NCI-H1694 (cell line): ENCODE measurements around the gene LACTBL1.

Source experiments
- DNase-seq: peaks from one replicate; lab custom pipeline; 2025; lab: John Stamatoyannopoulos, UW

Gene LACTBL1

DNA sequence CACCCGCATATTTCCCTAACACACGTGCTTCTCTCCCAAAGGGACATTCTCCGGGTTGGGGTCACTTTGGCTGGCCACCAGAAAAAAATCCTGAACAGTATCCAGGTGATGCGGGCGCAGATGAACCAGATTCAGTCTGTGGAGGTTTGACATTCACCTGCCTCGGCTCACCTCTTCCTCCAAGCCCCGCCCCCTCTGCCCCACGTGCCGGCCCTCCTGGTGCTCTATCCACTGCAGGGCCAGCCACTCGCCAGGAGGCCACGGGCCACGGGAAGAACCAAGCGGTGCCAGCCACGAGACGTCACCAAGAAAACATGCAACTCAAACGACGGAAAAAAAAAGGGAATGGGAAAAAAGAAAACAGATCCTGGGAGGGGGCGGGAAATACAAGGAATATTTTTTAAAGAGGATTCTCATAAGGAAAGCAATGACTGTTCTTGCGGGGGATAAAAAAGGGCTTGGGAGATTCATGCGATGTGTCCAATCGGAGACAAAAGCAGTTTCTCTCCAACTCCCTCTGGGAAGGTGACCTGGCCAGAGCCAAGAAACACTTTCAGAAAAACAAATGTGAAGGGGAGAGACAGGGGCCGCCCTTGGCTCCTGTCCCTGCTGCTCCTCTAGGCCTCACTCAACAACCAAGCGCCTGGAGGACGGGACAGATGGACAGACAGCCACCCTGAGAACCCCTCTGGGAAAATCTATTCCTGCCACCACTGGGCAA, 59.1 kb downstream of the LACTBL1 start:
- no peak for DNase-seq

DNA sequence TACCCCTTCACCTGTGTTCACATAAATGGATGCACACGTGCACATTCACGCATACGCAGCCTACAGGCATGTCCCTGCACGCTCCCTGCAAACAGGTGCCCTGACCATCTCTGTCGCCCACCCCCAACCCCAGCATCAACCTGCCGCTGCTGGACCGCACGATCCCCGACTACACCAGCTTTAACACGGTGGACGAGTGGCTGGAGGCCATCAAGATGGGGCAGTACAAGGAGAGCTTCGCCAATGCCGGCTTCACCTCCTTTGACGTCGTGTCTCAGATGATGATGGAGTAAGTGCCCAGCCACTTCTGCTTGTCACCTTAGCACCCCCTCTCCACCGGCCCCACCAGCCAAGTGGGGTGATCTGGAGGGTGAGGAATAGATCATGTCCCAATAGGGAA, 60.4 kb downstream of the LACTBL1 start:
- no peak for DNase-seq

DNA sequence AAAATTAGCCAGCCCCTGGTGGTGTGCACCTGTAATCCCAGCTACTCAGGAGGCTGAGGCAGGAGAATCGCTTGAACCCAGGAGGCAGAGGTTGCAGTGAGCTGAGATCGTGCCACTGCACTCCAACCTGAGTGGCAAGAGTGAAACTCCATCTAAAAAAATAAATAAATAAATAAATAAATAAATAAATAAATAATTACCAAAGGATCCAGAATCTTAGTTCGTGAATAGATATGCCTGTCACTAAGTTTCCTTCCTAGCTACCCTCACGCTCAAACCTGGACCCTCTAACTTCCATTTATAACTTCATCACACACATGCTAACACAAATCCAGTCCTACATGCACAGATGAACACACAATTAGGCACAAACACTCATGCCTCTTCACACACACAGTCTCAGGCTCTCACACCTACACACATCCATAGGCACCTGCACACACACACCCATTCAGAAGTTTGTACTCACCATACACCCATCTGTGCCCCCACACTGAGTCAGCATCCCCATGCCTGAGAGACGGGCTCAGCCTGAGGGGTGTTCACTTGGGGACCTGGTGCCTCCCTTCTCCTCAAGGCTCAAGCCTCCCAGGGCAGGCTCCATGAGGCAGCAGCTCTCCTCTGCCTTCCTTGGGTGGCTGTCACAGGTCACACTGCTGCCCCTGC, 61.5 kb downstream of the LACTBL1 start:
- DNase-seq = no peak

DNA sequence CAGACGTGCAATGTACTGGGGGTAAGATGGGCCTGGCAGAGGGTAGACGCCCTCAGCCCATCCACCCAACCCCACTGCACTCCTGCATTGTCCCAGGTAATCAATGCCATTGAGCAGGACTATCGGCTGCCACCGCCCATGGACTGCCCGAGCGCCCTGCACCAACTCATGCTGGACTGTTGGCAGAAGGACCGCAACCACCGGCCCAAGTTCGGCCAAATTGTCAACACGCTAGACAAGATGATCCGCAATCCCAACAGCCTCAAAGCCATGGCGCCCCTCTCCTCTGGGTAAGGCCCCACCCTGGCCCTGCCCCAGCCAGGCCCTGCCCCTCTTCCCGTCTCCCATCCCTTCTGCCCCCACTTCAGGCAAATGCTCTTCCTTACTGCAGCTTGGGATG, 62.4 kb downstream of the LACTBL1 start:
- DNase-seq = no peak

DNA sequence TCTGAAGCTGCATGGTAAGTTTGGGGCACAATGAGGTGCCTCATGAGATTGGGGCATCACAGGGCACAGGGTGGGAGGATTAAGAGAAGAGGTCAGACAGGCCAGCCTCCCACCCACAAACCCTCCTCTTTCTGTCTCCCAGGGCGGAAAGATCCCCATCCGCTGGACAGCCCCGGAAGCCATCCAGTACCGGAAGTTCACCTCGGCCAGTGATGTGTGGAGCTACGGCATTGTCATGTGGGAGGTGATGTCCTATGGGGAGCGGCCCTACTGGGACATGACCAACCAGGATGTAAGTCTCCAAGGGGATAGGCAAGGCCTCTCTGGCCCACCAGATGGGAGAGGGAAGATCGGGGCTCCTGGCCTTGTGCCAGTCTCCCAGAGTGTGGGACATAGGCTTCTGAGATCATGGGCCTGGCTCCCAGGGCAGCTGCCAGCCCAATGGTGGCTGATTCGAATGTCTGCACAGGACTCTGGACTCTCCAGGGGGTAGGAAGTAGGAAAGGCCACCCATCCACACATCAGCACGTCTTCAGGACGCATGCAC, 63.7 kb downstream of the LACTBL1 start:
- DNase-seq = no peak

DNA sequence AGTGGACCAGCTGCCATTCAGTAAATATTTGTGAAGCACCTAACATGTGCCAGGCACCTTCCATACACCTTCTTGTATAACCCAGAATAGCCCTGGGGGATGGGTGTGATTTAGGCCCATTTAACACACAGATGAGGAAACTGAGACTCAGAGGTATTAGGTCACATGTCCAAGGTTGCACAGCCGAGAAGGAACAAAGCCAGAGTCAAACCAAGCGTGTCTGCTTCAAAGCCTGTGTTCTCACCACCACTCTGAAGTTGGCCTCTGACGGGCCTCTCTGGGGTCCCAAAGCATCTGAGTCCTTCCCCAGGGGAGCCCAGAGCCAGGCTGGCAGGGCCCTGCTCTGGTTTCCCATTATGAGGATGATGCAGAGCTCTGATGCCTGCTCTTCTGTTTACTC, 65.1 kb downstream of the LACTBL1 start:
- no peak for DNase-seq

DNA sequence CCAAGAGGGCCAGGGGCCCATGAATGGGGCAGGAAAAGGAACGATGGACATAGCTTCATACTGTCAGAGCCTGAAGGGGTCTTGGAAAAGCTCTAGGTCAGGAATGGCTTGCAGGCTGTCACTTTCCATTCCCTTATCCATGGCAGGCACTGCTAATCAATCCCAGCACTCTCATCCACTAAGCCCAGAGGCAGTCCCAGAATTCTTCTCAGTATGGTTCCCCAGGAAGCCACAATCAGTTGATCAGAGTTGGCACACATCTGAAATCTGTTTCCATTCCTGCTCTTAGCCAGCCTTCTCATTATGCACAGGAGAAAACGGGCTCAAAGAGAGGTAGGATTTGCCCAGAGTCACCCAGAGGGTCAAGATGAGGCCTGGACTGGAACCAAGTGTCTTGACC, 65.7 kb downstream of the LACTBL1 start:
- DNase-seq = no peak

DNA sequence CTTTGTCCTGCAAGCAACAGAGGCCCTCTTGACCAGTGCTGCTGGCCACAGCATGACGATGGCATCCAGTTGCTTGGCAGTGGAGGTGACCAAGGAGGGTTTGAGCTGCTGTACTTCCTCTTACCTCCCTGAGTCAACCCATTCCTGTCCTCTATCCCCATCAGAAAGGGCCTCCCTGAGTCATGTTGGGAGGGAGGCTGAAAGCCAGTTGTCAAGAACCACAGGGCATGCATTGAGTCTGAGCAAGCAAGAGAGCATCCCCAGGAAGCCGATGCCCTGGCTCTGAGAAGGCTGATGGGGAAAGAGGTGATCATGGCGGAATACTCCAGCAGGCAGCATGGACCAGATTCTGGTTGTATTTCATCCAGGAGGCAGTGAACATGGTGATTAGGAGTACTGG, 69.6 kb downstream of the LACTBL1 start:
- DNase-seq = no peak
